NCI-H2196 treated with DMSO at 0.1 percent for 48 hours (cell line): ENCODE measurements around the gene CERS4.
A peak's percentile ranks its signal among the peaks of the same experiment; 100 is the strongest.
"Not testable (repeated sequence)": the region's sequence is repeated elsewhere in the genome, so short reads cannot be mapped to it uniquely, and the experiment has no call there.

Experiments used
- DNase-seq: peaks from one replicate; lab custom pipeline; 2025; ENCODE audit not compliant: unreplicated experiment; lab: John Stamatoyannopoulos, UW

CERS4 gene

GRCh38 chr19:8208922-8209461 lies at the start of gene CERS4:
TSS of gene CERS4 (plus strand) at chr19:8209370. CDS start at chr19:8251077, 41,707 bp downstream.
- DNase-seq, result peak; percentile 61

- DNase-seq, result peak; percentile 68
These were observed 48.0 kb upstream of the CERS4 start for GRCh38 chr19:8161135-8161646.

- no peak for DNase-seq
These were observed 45.4 kb upstream of the CERS4 start for GRCh38 chr19:8163759-8164158.

GRCh38 chr19:8167985-8168384 lies 41.2 kb upstream of the CERS4 start:
- no peak for DNase-seq

- no peak for DNase-seq
These were observed 40.6 kb upstream of the CERS4 start for GRCh38 chr19:8168537-8168936.

- no peak for DNase-seq
These were observed 34.5 kb upstream of the CERS4 start for GRCh38 chr19:8174706-8175105.

GRCh38 chr19:8180018-8180417 lies 29.2 kb upstream of the CERS4 start:
- DNase-seq, result peak; percentile 43

GRCh38 chr19:8184274-8184673 lies 24.9 kb upstream of the CERS4 start:
- DNase-seq, result no peak

GRCh38 chr19:8185343-8186068 lies 23.7 kb upstream of the CERS4 start:
- DNase-seq, result no peak

- DNase-seq, result no peak
These were observed 16.8 kb upstream of the CERS4 start for GRCh38 chr19:8192221-8192820.

GRCh38 chr19:8194528-8195267 lies 14.5 kb upstream of the CERS4 start:
- no peak for DNase-seq

GRCh38 chr19:8196271-8196927 lies 12.8 kb upstream of the CERS4 start:
- DNase-seq, result no peak

- DNase-seq, result not testable (repeated sequence)
These were observed 5.7 kb upstream of the CERS4 start for GRCh38 chr19:8203288-8204120.

GRCh38 chr19:8204961-8205360 lies 4.2 kb upstream of the CERS4 start:
- DNase-seq, result peak; percentile 84

GRCh38 chr19:8206147-8207087 lies 2.8 kb upstream of the CERS4 start:
- DNase-seq, result peak; percentile 87

- DNase-seq, result not testable (repeated sequence)
These were observed 1.8 kb upstream of the CERS4 start for GRCh38 chr19:8207326-8207725.

GRCh38 chr19:8208119-8208921 lies 850 bp upstream of the CERS4 start:
- DNase-seq, result no peak
